HG02840 (cell line): ENCODE results near the gene SMARCC1.
"Not testable (repeated sequence)": the region's sequence is repeated elsewhere in the genome, so short reads cannot be mapped to it uniquely, and the experiment has no call there.

ENCODE experiments used
- ATAC-seq: cut with Tn5 transposase; IDR thresholded peaks from one replicate; pipeline ENCODE4 v1.9.1; 2021; ENCODE audit warnings: mild to moderate bottlenecking, moderate library complexity, moderate number of reproducible peaks; ENCODE audit not compliant: unreplicated experiment, low FRiP score

SMARCC1 gene

GRCh38 chr3:47781685-47782445 is at the start of gene SMARCC1:
Gene SMARCC1 (minus strand): TSS chr3:47781893. CDS start chr3:47781797, 96 bp downstream.
- ATAC-seq = peak; percentile 84

GRCh38 chr3:47829482-47829881 is 47.8 kb upstream of the SMARCC1 start:
- not testable (repeated sequence) for ATAC-seq

GRCh38 chr3:47825590-47825989 is 43.9 kb upstream of the SMARCC1 start:
- no peak for ATAC-seq

GRCh38 chr3:47824541-47825473 is 43.1 kb upstream of the SMARCC1 start:
- peak; percentile 89 for ATAC-seq

- no peak for ATAC-seq
Measured at GRCh38 chr3:47817609-47818008, 35.9 kb upstream of the SMARCC1 start.

GRCh38 chr3:47813551-47814177 is 32.0 kb upstream of the SMARCC1 start:
- no peak for ATAC-seq

GRCh38 chr3:47804577-47804976 is 22.9 kb upstream of the SMARCC1 start:
- no peak for ATAC-seq

- no peak for ATAC-seq
Measured at GRCh38 chr3:47803480-47804025, 21.9 kb upstream of the SMARCC1 start.

- peak; percentile 80 for ATAC-seq
Measured at GRCh38 chr3:47802734-47803479, 21.2 kb upstream of the SMARCC1 start, which contains the start of gene DHX30. Gene DHX30 (plus strand): TSS chr3:47803138. CDS start chr3:47810684, 7,546 bp downstream.

- ATAC-seq = no peak
Measured at GRCh38 chr3:47799733-47800132, 18.0 kb upstream of the SMARCC1 start.

- no peak for ATAC-seq
Measured at GRCh38 chr3:47794544-47794943, 12.9 kb upstream of the SMARCC1 start.

GRCh38 chr3:47792699-47793098 is 11.0 kb upstream of the SMARCC1 start:
- ATAC-seq = no peak

GRCh38 chr3:47791193-47791855 is 9.6 kb upstream of the SMARCC1 start:
- no peak for ATAC-seq

GRCh38 chr3:47783673-47784072 is 2.0 kb upstream of the SMARCC1 start:
- no peak for ATAC-seq

- ATAC-seq = no peak
Measured at GRCh38 chr3:47782446-47783308, 984 bp upstream of the SMARCC1 start.

GRCh38 chr3:47780741-47781684 is 680 bp downstream of the SMARCC1 start:
- ATAC-seq = peak; percentile 33

- no peak for ATAC-seq
Measured at GRCh38 chr3:47778746-47779145, 2.9 kb downstream of the SMARCC1 start.
